H9 (cell line): ENCODE data around the gene ITSN1. TPM values are rescaled to one million over a fixed set of nuclear protein-coding genes. Genes with fewer than 3 reads are reported as not detected.

Experiments used
- DNase-seq: peaks from one replicate; pipeline ENCODE4 v3.0.0-alpha.2; 2017
- H2AFZ ChIP-seq: one replicate; pipeline ENCODE4 v1.6.1; 2013; ENCODE audit warnings: mild to moderate bottlenecking, low read length, control low read depth, moderate library complexity
- H2AK5ac ChIP-seq: 2 replicates; pipeline ENCODE4 v1.6.1; 2013; ENCODE audit warnings: low read length, control low read depth, mixed read lengths; ENCODE audit not compliant: insufficient read length
- H2BK120ac ChIP-seq: one replicate; pipeline ENCODE4 v1.6.1; 2013; ENCODE audit warnings: low read depth, mild to moderate bottlenecking, low read length, control low read depth, inconsistent platforms; ENCODE audit not compliant: poor library complexity, severe bottlenecking
- H2BK12ac ChIP-seq: 2 replicates; pipeline ENCODE4 v1.6.1; 2013; ENCODE audit warnings: low read length, control low read depth, mixed read lengths, low read depth; ENCODE audit not compliant: insufficient read length
- H2BK15ac ChIP-seq: 2 replicates; pipeline ENCODE4 v1.6.1; 2013; ENCODE audit warnings: low read depth, low read length, control low read depth
- H2BK20ac ChIP-seq: one replicate; pipeline ENCODE4 v1.6.1; 2013; ENCODE audit warnings: low read depth, mild to moderate bottlenecking, low read length, control low read depth, inconsistent platforms; ENCODE audit not compliant: poor library complexity, severe bottlenecking
- H2BK5ac ChIP-seq: 2 replicates; pipeline ENCODE4 v1.6.1; 2013; ENCODE audit warnings: low read length, control low read depth, mixed read lengths; ENCODE audit not compliant: insufficient read length
- H3K14ac ChIP-seq: 2 replicates; pipeline ENCODE4 v1.6.1; 2013; ENCODE audit warnings: low read length, control low read depth; ENCODE audit not compliant: insufficient read depth
- H3K18ac ChIP-seq: 2 replicates; pipeline ENCODE4 v1.6.1; 2013; ENCODE audit warnings: low read depth, mild to moderate bottlenecking, mixed read lengths, low read length, control low read depth; ENCODE audit not compliant: insufficient read length
- H3K23ac ChIP-seq: 2 replicates; pipeline ENCODE4 v1.6.1; 2013; ENCODE audit warnings: low read length, control low read depth, mixed read lengths, low read depth; ENCODE audit not compliant: insufficient read length
- H3K23me2 ChIP-seq: 2 replicates; pipeline ENCODE4 v1.6.1; 2013; ENCODE audit warnings: low read depth, mild to moderate bottlenecking, mixed read lengths, low read length, control low read depth; ENCODE audit not compliant: insufficient read length, poor library complexity, severe bottlenecking
- H3K27ac ChIP-seq: 2 replicates; pipeline ENCODE4 v1.5.1; 2013; ENCODE audit warnings: low read length, control low read depth, mixed read lengths, low read depth; ENCODE audit not compliant: insufficient read length
- H3K27me3 ChIP-seq: 2 replicates; pipeline ENCODE4 v1.6.1; 2013; ENCODE audit warnings: low read length, control low read depth, inconsistent platforms; ENCODE audit not compliant: insufficient read depth
- H3K4ac ChIP-seq: 2 replicates; pipeline ENCODE4 v1.6.1; 2013; ENCODE audit warnings: low read depth, mild to moderate bottlenecking, control low read depth, inconsistent platforms, low read length, moderate library complexity
- H3K4me1 ChIP-seq: 2 replicates; pipeline ENCODE4 v1.6.1; 2013; ENCODE audit warnings: low read length, control low read depth, inconsistent platforms; ENCODE audit not compliant: insufficient read depth
- H3K4me2 ChIP-seq: 2 replicates; pipeline ENCODE4 v1.6.1; 2013; ENCODE audit warnings: low read length, control low read depth, mixed read lengths; ENCODE audit not compliant: insufficient read length, insufficient read depth
- H3K56ac ChIP-seq: 2 replicates; pipeline ENCODE4 v1.6.1; 2013; ENCODE audit warnings: low read depth, mild to moderate bottlenecking, mixed read lengths, low read length, control low read depth; ENCODE audit not compliant: insufficient read length
- H3K79me1 ChIP-seq: 2 replicates; pipeline ENCODE4 v1.6.1; 2013; ENCODE audit warnings: low read depth, mild to moderate bottlenecking, moderate library complexity, low read length, control low read depth, inconsistent platforms; ENCODE audit not compliant: insufficient read depth, poor library complexity, severe bottlenecking
- H3K79me2 ChIP-seq: 2 replicates; pipeline ENCODE4 v1.6.1; 2013; ENCODE audit warnings: low read length, control low read depth, inconsistent platforms; ENCODE audit not compliant: insufficient read depth
- H3K9ac ChIP-seq: 2 replicates; pipeline ENCODE4 v1.6.1; 2013; ENCODE audit warnings: low read length, control low read depth, mixed read lengths; ENCODE audit not compliant: insufficient read length; ENCODE audit errors: extremely low read depth
- H3K9me3 ChIP-seq: one replicate; pipeline ENCODE4 v1.6.1; 2013; ENCODE audit warnings: low read depth, low read length, inconsistent platforms; ENCODE audit not compliant: control insufficient read depth
- H3T11ph ChIP-seq: one replicate; pipeline ENCODE4 v1.6.1; 2013; ENCODE audit warnings: mild to moderate bottlenecking, low read length, control low read depth, inconsistent platforms
- H4K20me1 ChIP-seq: one replicate; pipeline ENCODE4 v1.6.1; 2013; ENCODE audit not compliant: control insufficient read depth, insufficient read length, insufficient read depth
- H4K5ac ChIP-seq: 2 replicates; pipeline ENCODE4 v1.6.1; 2013; ENCODE audit warnings: low read depth, mild to moderate bottlenecking, mixed read lengths, low read length, control low read depth; ENCODE audit not compliant: insufficient read length
- H4K8ac ChIP-seq: replicated peaks from 2 replicates; pipeline ENCODE4 v1.6.1; 2013; ENCODE audit warnings: low read length, control low read depth, mixed read lengths, low read depth; ENCODE audit not compliant: insufficient read length
- H4K91ac ChIP-seq: 2 replicates; pipeline ENCODE4 v1.6.1; 2013; ENCODE audit warnings: low read depth, mild to moderate bottlenecking, moderate library complexity, mixed read lengths, low read length, control low read depth; ENCODE audit not compliant: insufficient read length
- H3K27ac Mint-ChIP-seq, 3 experiments: 2 replicates in 2 of 3; 3 replicates in 1 of 3; pipeline ENCODE4 v1.8.0; 2020 to 2021; ENCODE audit warnings: mixed read lengths in 3 of 3, mild to moderate bottlenecking in 1 of 3, moderate library complexity in 1 of 3
- H3K27me3 Mint-ChIP-seq: 2 replicates; pipeline ENCODE4 v1.8.0; 2021; ENCODE audit warnings: low read depth, mild to moderate bottlenecking, moderate library complexity, mixed read lengths
- H3K36me3 Mint-ChIP-seq, 3 experiments: 2 replicates in 2 of 3; 3 replicates in 1 of 3; pipeline ENCODE4 v1.8.0; 2020 to 2021; ENCODE audit warnings: low read depth in 3 of 3, mixed read lengths in 3 of 3; ENCODE audit not compliant: insufficient read depth in 1 of 3
- H3K4me1 Mint-ChIP-seq, 2 experiments: 2 replicates each; pipeline ENCODE4 v1.8.0; 2020; ENCODE audit warnings: mixed read lengths in 2 of 2
- H3K4me3 Mint-ChIP-seq, 2 experiments: 2 replicates in 1 of 2; 3 replicates in 1 of 2; pipeline ENCODE4 v1.8.0; 2020 to 2021; ENCODE audit warnings: mild to moderate bottlenecking in 2 of 2, mixed read lengths in 2 of 2, moderate library complexity in 1 of 2
- H3K9me3 Mint-ChIP-seq, 2 experiments: 2 replicates in 1 of 2; 3 replicates in 1 of 2; pipeline ENCODE4 v1.8.0; 2020; ENCODE audit warnings: mild to moderate bottlenecking in 2 of 2, mixed read lengths in 2 of 2, moderate library complexity in 1 of 2
- CTCF ChIP-seq: fragments of 200-600 bp; sonication (generic); conservative IDR thresholded peaks from 3 replicates; pipeline ENCODE4 v1.8.0; 2021; ENCODE audit warnings: antibody characterized with exemption, mild to moderate bottlenecking
- total RNA-seq: library from RNA; stranded (reverse); gene quantifications from 2 replicates; pipeline ENCODE4 v1.2.1, GENCODE V29; 2021

The ITSN1 gene
- total RNA-seq, 1 experiment from 2014 or later: 94.2 TPM

GRCh38 chr21:33685613-33686197 lies 43.4 kb downstream of the ITSN1 start:
- no peaks in the 10 kb centered on the region for H3K9me3 ChIP-seq
- Mint-ChIP-seq H3K27me3 (no peaks in the 10 kb centered on the region), H3K4me3 (peak overlapping the region; percentile 37 to 46), H3K36me3 (peaks cover 4 to 9% (median 6%) of the 10 kb centered on the region in 3 experiments; a peak in 6 of 7 replicates), H3K9me3 (no peaks in the 10 kb centered on the region), H3K27ac (peak overlapping the region; percentile 74 to 96 (median 90); a peak in 6 of 7 replicates), H3K4me1 (peaks cover 62 to 72% of the 10 kb centered on the region in 2 experiments)
- no peak overlapping the region for H2BK12ac ChIP-seq
- no peak overlapping the region for H3K56ac ChIP-seq
- H3K4me2 ChIP-seq: peak overlapping the region; percentile 57
- H3K23ac ChIP-seq: no peak overlapping the region
- H2BK120ac ChIP-seq: no peak overlapping the region
- no peak for TF ChIP-seq CTCF
- no peak overlapping the region for H2AK5ac ChIP-seq
- no peak for DNase-seq
- H3K14ac ChIP-seq: no peak overlapping the region
- H3K79me2 ChIP-seq: peaks cover 30% of the 10 kb centered on the region; the same call in 1 of the 2 replicates
- H4K8ac ChIP-seq: no peak overlapping the region
- no peak overlapping the region for H2AFZ ChIP-seq
- H3K18ac ChIP-seq: no peak overlapping the region
- peaks cover 11% of the 10 kb centered on the region for H3K4me1 ChIP-seq
- H2BK20ac ChIP-seq: no peak overlapping the region
- no peak overlapping the region for H3K4ac ChIP-seq
- H4K20me1 ChIP-seq: no peaks in the 10 kb centered on the region
- peak overlapping the region; percentile 88 for H3K27ac ChIP-seq
- no peak overlapping the region for H2BK5ac ChIP-seq
- no peak overlapping the region for H2BK15ac ChIP-seq
- no peaks in the 10 kb centered on the region for H3K79me1 ChIP-seq
- H4K5ac ChIP-seq: no peak overlapping the region
- H3K27me3 ChIP-seq: no peaks in the 10 kb centered on the region; the same call in 1 of the 2 replicates
- H3T11ph ChIP-seq: no peak overlapping the region
- no peaks in the 10 kb centered on the region for H3K23me2 ChIP-seq
- H4K91ac ChIP-seq: no peak overlapping the region
- no peak overlapping the region for H3K9ac ChIP-seq
